Right lobe of liver (tissue), 4 donors: Measurements from ENCODE around the gene UQCRHL.

ENCODE experiments used
- POLR2A ChIP-seq: fragments of 450-650 bp; IDR thresholded peaks from one replicate; pipeline ENCODE4 v1.6.1; 2017; ENCODE audit warnings: antibody characterized with exemption, mild to moderate bottlenecking
- TF ChIP-seq, protein P1 (sequence below), 4 donors: fragments of 200-600 bp in 3 of 4; fragments of 450-650 bp in 1 of 4; IDR thresholded peaks; one replicate each; pipeline versions ENCODE4 v1.5.1 to v1.8.0; 2016 to 2022; ENCODE audit warnings: antibody characterized with exemption in 4 of 4, mild to moderate bottlenecking in 2 of 4
- donor health status: DM: no; HTN: no; CAD: no.
- donor health status: DM: no; HTN: no; CAD: no.
- donor health status: DM: no; HTN: yes; CAD: no.

- TF ChIP-seq, protein P1, sequence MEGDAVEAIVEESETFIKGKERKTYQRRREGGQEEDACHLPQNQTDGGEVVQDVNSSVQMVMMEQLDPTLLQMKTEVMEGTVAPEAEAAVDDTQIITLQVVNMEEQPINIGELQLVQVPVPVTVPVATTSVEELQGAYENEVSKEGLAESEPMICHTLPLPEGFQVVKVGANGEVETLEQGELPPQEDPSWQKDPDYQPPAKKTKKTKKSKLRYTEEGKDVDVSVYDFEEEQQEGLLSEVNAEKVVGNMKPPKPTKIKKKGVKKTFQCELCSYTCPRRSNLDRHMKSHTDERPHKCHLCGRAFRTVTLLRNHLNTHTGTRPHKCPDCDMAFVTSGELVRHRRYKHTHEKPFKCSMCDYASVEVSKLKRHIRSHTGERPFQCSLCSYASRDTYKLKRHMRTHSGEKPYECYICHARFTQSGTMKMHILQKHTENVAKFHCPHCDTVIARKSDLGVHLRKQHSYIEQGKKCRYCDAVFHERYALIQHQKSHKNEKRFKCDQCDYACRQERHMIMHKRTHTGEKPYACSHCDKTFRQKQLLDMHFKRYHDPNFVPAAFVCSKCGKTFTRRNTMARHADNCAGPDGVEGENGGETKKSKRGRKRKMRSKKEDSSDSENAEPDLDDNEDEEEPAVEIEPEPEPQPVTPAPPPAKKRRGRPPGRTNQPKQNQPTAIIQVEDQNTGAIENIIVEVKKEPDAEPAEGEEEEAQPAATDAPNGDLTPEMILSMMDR (IDR thresholded peaks at IDR 0.05) = no peak
- TF ChIP-seq POLR2A = peak; percentile 32
These were observed 25.7 kb upstream of the UQCRHL start for GRCh38 chr1:15833069-15833679.
